BLaER1 treated with 17β-estradiol and CSF1 and Interleukin-3, amounts not matched to agents 10 nM and 100 nM (cell line): ENCODE measurements around the gene CUL1.

Source experiments
- H3K27ac ChIP-seq, 11 experiments: shearing (Covaris generic); formaldehyde crosslinking; 2 replicates each; pipeline ENCODE4 v1.8.1; 2022
- H3K27me3 ChIP-seq, 11 experiments: shearing (Covaris generic); formaldehyde crosslinking; 2 replicates each; pipeline ENCODE4 v1.8.1; 2022
- H3K36me3 ChIP-seq, 11 experiments: shearing (Covaris generic); formaldehyde crosslinking; 2 replicates each; pipeline ENCODE4 v1.8.1; 2022
- H3K4me1 ChIP-seq, 10 experiments: shearing (Covaris generic); formaldehyde crosslinking; 2 replicates each; pipeline ENCODE4 v1.8.1; 2022
- H3K4me2 ChIP-seq, 11 experiments: shearing (Covaris generic); formaldehyde crosslinking; 2 replicates each; pipeline ENCODE4 v1.8.1; 2022
- H3K4me3 ChIP-seq, 10 experiments: shearing (Covaris generic); formaldehyde crosslinking; 2 replicates each; pipeline ENCODE4 v1.8.1; 2022
- H3K9ac ChIP-seq, 11 experiments: shearing (Covaris generic); formaldehyde crosslinking; 2 replicates each; pipeline ENCODE4 v1.8.1; 2022
- H3K9me3 ChIP-seq, 11 experiments: shearing (Covaris generic); formaldehyde crosslinking; replicated peaks in 1 of 11; 2 replicates each; pipeline ENCODE4 v1.8.1; 2022
- H4K20me1 ChIP-seq, 11 experiments: shearing (Covaris generic); formaldehyde crosslinking; 2 replicates each; pipeline ENCODE4 v1.8.1; 2022
- Cebpa-rat ChIP-seq, 11 experiments: shearing (Covaris generic); IDR thresholded peaks; 2 replicates each; pipeline ENCODE4 v1.8.1; 2022

Gene CUL1

DNA sequence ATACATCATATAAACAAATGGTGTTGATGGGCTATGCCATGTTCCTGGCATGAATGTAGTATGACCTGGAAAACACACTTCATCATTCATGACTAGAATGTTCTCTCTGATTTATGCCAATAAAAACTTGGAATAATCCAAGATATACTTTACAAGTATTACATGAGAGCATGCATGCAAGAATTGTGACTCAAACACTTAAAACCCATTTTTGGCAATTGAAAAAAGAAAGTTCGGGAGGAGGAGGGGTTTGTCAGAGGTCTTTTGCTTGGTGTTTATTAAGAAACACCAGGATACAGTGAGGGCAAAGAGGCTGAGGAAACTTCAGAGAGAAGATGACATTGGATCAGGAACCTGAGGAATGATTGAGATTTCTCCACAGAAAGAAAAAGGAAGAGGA is 10.2 kb upstream of the CUL1 start:
- no peak for TF ChIP-seq Cebpa-rat (IDR thresholded peaks at IDR 0.05)
- Histone ChIP-seq H3K9me3 (no peaks in the 10 kb centered on the region), H3K4me3 (no peak overlapping the region), H3K27me3 (no peaks in the 10 kb centered on the region), H3K36me3 (no peaks in the 10 kb centered on the region), H3K9ac (no peak overlapping the region), H4K20me1 (no peaks in the 10 kb centered on the region), H3K4me2 (no peak overlapping the region), H3K27ac (no peak overlapping the region), H3K4me1 (peaks cover 0 to 19% (median 0%) of the 10 kb centered on the region in 10 experiments; a peak in 2 of 20 replicates)

DNA sequence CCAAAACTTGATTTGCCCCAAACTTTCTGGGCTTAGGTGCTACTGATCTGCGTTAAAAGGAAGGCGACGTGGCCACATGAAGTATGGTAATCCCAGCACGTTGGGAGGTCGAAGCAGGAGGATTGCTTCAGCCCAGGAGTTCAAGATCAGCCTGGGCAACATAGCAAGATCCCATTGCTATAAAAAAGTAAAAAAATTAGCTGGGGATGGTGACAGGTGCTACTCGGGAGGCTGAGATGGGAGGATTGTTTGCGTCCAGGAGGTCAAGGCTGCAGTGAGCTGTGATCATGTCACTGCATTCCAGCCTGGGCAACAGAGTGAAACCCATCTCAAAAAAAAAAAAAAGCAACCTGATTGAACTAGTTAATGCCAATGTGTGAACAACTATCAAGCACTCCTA is 5.1 kb upstream of the CUL1 start:
- Histone ChIP-seq H3K4me1 (peaks cover 12 to 21% (median 15%) of the 10 kb centered on the region in 10 experiments), H3K4me2 (no peak overlapping the region)
- no peak for TF ChIP-seq Cebpa-rat (IDR thresholded peaks at IDR 0.05)

GRCh38 chr7:148694631-148695030 is 4.1 kb upstream of the CUL1 start:
- H3K36me3 ChIP-seq, result no peaks in the 10 kb centered on the region
- H3K9me3 ChIP-seq, result no peaks in the 10 kb centered on the region
- H3K4me2 ChIP-seq, result no peak overlapping the region
- H4K20me1 ChIP-seq, result peaks cover 0 to 7% (median 0%) of the 10 kb centered on the region in 11 experiments; a peak in 8 of 22 replicates
- H3K27ac ChIP-seq, result no peak overlapping the region
- no peak overlapping the region for H3K9ac ChIP-seq
- H3K27me3 ChIP-seq, result no peaks in the 10 kb centered on the region
- TF ChIP-seq Cebpa-rat (IDR thresholded peaks at IDR 0.05), result no peak
- H3K4me3 ChIP-seq, result no peak overlapping the region
- peaks cover 12 to 21% (median 15%) of the 10 kb centered on the region in 10 experiments for H3K4me1 ChIP-seq

More for the DNA sequence above, 5.1 kb upstream of the CUL1 start:
- Histone ChIP-seq H3K9ac (no peak overlapping the region), H3K9me3 (no peaks in the 10 kb centered on the region), H3K36me3 (no peaks in the 10 kb centered on the region), H3K27me3 (no peaks in the 10 kb centered on the region), H3K4me3 (no peak overlapping the region), H4K20me1 (no peaks in the 10 kb centered on the region), H3K27ac (no peak overlapping the region)

- Histone ChIP-seq H3K4me3 (no peak overlapping the region), H4K20me1 (peaks cover 6 to 20% (median 9%) of the 10 kb centered on the region in 11 experiments), H3K27ac (no peak overlapping the region), H3K4me2 (no peak overlapping the region; a peak in 1 of 22 replicates), H3K36me3 (no peaks in the 10 kb centered on the region), H3K9ac (no peak overlapping the region), H3K4me1 (peaks cover 13 to 26% (median 20%) of the 10 kb centered on the region in 10 experiments), H3K9me3 (no peaks in the 10 kb centered on the region), H3K27me3 (no peaks in the 10 kb centered on the region)
- TF ChIP-seq Cebpa-rat (IDR thresholded peaks at IDR 0.05), result no peak
These were observed 2.8 kb upstream of the CUL1 start for GRCh38 chr7:148695953-148696352.

- Histone ChIP-seq H3K36me3 (no peaks in the 10 kb centered on the region), H3K4me1 (peaks cover 22 to 34% (median 28%) of the 10 kb centered on the region in 10 experiments), H3K4me2 (peak overlapping the region; percentile 85 to 97 (median 94); a peak in 20 of 22 replicates), H3K27me3 (no peaks in the 10 kb centered on the region), H3K27ac (peak overlapping the region in 6 of 11 experiments; percentile 99 to 100 (median 100); a peak in 10 of 22 replicates), H3K9me3 (no peaks in the 10 kb centered on the region), H4K20me1 (peaks cover 15 to 28% (median 17%) of the 10 kb centered on the region in 11 experiments), H3K4me3 (no peak overlapping the region), H3K9ac (no peak overlapping the region)
- TF ChIP-seq Cebpa-rat (IDR thresholded peaks at IDR 0.05), result no peak
These were observed 1.9 kb upstream of the CUL1 start for GRCh38 chr7:148696787-148697186.

DNA sequence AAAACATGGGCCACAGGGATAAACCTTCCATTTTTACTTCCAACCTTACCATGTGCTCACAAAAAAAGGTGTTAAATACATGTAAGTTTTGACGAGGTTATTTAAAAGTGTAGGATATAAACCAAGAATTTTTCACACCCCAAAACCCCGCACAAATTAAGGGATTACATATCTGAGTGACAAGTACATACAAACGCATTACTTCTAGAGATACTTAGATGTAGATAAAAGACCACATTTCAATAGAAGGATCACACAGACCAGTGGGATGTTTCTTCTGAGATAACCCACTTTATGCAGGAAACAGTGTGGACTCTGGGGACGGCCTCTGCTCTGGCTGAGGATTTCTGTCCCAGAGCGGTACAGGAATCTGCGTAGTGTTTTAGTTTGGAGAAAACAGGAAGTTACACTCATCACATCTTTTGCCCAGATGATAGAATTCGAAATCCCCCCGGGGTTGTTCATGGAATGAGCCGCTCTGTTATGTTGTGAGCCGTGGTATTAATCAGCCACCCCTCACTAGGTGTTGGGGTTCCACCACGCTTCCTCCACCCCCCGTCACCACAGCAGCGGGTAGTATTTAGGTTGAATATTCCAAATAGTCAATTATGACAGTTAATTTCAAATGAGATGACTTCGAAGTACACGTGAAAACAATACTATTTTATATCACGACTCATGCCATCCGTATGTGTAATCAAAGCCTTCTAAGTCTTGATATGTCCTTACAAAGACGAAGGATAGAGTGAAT is 1.3 kb upstream of the CUL1 start:
- TF ChIP-seq Cebpa-rat (IDR thresholded peaks at IDR 0.05), result no peak
- peak overlapping the region; percentile 97 to 100 (median 99) for H3K9ac ChIP-seq
- no peaks in the 10 kb centered on the region for H3K36me3 ChIP-seq
- H4K20me1 ChIP-seq, result peaks cover 20 to 35% (median 23%) of the 10 kb centered on the region in 11 experiments
- H3K27me3 ChIP-seq, result no peaks in the 10 kb centered on the region
- peak overlapping the region; percentile 85 to 97 (median 94) for H3K4me2 ChIP-seq
- H3K27ac ChIP-seq, result peak overlapping the region; percentile 97 to 100 (median 99)
- no peaks in the 10 kb centered on the region for H3K9me3 ChIP-seq
- H3K4me1 ChIP-seq, result peaks cover 28 to 41% (median 35%) of the 10 kb centered on the region in 10 experiments
- peak overlapping the region; percentile 84 to 97 (median 91) for H3K4me3 ChIP-seq

DNA sequence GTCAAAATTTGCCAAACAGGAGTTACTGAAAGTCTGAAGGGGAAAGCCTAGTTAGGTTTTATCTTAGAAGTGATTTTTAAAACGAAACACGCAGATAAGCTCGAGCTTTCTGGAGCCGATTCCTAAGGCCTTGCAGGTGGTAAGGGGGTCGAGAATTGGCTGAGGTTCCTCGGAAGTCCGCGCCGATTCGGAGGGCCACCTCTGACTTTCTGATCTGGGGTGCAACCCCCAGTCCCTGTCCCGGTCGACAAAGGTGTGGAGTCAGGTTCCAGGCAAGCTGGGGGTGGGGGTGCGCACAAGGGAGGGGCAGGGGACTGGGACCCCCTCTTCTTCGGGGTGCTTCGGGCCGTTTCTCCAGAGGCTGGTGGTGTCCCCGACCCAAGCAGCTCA is 701 bp upstream of the CUL1 start:
- Histone ChIP-seq H3K4me3 (peak overlapping the region; percentile 84 to 97 (median 91)), H3K9me3 (no peaks in the 10 kb centered on the region), H3K4me1 (peaks cover 34 to 47% (median 41%) of the 10 kb centered on the region in 10 experiments), H3K27ac (peak overlapping the region; percentile 97 to 100 (median 99)), H3K27me3 (no peaks in the 10 kb centered on the region), H3K36me3 (no peaks in the 10 kb centered on the region), H4K20me1 (peaks cover 26 to 40% (median 29%) of the 10 kb centered on the region in 11 experiments), H3K9ac (peak overlapping the region; percentile 97 to 100 (median 99)), H3K4me2 (peak overlapping the region; percentile 85 to 97 (median 94))
- no peak for TF ChIP-seq Cebpa-rat (IDR thresholded peaks at IDR 0.05)

DNA sequence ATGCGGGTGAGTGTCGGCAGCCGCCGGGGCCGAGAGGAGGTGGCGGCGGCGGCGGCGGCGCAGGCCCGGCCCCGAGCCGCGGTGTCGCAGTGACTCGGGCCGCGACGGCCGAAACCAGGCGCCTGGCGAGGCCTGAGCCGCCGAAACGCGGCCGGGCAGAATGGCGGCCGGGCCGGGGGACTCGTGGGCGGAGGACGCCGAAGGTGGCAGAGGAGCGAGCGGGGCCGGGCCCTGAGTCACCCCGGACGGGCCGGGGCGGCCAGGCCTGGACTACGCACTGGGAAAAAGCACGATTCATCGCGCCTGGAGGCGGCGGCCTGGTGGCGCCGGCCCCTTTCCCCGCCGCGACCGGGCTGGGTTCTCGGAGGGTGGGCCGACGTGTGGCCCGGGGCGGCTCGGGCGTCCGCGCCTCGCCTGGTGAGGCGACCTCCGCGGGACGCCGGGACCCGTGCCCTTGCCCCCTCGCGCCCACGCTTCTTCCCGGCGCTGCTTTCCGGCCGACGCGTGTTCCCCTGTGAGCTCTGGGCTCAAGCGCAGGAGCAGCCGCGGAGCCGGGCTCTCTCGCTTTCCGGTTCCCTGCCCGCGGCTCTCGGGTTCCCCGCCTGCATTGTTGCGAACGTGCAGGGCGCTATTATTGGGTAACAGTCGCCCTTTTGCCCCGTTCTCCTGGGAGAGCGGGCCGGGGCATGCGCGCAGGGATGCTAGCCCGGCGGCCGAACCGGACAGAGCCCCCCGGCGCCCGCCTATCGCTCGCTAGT is 500 bp downstream of the CUL1 start:
- peaks cover 46 to 59% (median 53%) of the 10 kb centered on the region in 10 experiments for H3K4me1 ChIP-seq

More for the DNA sequence above, 500 bp downstream of the CUL1 start:
- peaks cover 38 to 52% (median 41%) of the 10 kb centered on the region in 11 experiments for H4K20me1 ChIP-seq
- H3K27ac ChIP-seq, result peak overlapping the region; percentile 97 to 100 (median 99)
- H3K27me3 ChIP-seq, result no peaks in the 10 kb centered on the region
- H3K4me2 ChIP-seq, result peak overlapping the region; percentile 82 to 97 (median 90)
- peak in 4 of 11 experiments; percentile 38 to 65 (median 54); a peak in 5 of 22 replicates for TF ChIP-seq Cebpa-rat (IDR thresholded peaks at IDR 0.05)
- H3K9me3 ChIP-seq, result no peaks in the 10 kb centered on the region
- H3K9ac ChIP-seq, result peak overlapping the region; percentile 97 to 100 (median 99)
- peak overlapping the region; percentile 84 to 97 (median 91) for H3K4me3 ChIP-seq
- H3K36me3 ChIP-seq, result no peaks in the 10 kb centered on the region
